Middle frontal gyrus (tissue), 1 donor: ENCODE data around the gene ZNF219.

Experiments
- DNase-seq: peaks from one replicate; pipeline ENCODE4 v3.0.0-alpha.2; 2015; ENCODE audit warnings: low spot score; ENCODE audit errors: extremely low spot score

ZNF219 gene

GRCh38 chr14:21098076-21098891 is at the start of gene ZNF219:
Gene ZNF219, minus strand, starts transcription at chr14:21098655. Its CDS starts 5,064 bp downstream, at chr14:21093591.
- no peak for DNase-seq

GRCh38 chr14:21145437-21145836 is 47.0 kb upstream of the ZNF219 start:
- no peak for DNase-seq

- DNase-seq, result no peak
Observed at GRCh38 chr14:21142357-21142756, 43.9 kb upstream of the ZNF219 start.

GRCh38 chr14:21136024-21136423 is 37.6 kb upstream of the ZNF219 start:
- no peak for DNase-seq

GRCh38 chr14:21133901-21134300 is 35.4 kb upstream of the ZNF219 start:
- no peak for DNase-seq

- DNase-seq, result no peak
Observed at GRCh38 chr14:21123429-21123828, 25.0 kb upstream of the ZNF219 start.

- DNase-seq, result no peak
Observed at GRCh38 chr14:21121122-21121521, 22.7 kb upstream of the ZNF219 start.

- DNase-seq, result no peak
Observed at GRCh38 chr14:21120686-21121085, 22.2 kb upstream of the ZNF219 start.

GRCh38 chr14:21118933-21119332 is 20.5 kb upstream of the ZNF219 start:
- no peak for DNase-seq

GRCh38 chr14:21113369-21113768 is 14.9 kb upstream of the ZNF219 start:
- DNase-seq, result no peak

GRCh38 chr14:21112255-21112654 is 13.8 kb upstream of the ZNF219 start:
- no peak for DNase-seq

- DNase-seq, result no peak
Observed at GRCh38 chr14:21109377-21110138, 11.1 kb upstream of the ZNF219 start.

- no peak for DNase-seq
Observed at GRCh38 chr14:21108791-21109190, 10.3 kb upstream of the ZNF219 start.

- DNase-seq, result no peak
Observed at GRCh38 chr14:21107283-21107800, 8.9 kb upstream of the ZNF219 start.

- DNase-seq, result peak; percentile 73
Observed at GRCh38 chr14:21106498-21107282, 8.2 kb upstream of the ZNF219 start.

- no peak for DNase-seq
Observed at GRCh38 chr14:21106176-21106497, 7.7 kb upstream of the ZNF219 start.

GRCh38 chr14:21105095-21105494 is 6.6 kb upstream of the ZNF219 start:
- no peak for DNase-seq

- peak; percentile 66 for DNase-seq
Observed at GRCh38 chr14:21104448-21105060, 6.1 kb upstream of the ZNF219 start.

GRCh38 chr14:21103710-21104447 is 5.4 kb upstream of the ZNF219 start:
- peak; percentile 93 for DNase-seq

GRCh38 chr14:21103411-21103709 is 4.9 kb upstream of the ZNF219 start:
- DNase-seq, result no peak
